HG02943 (cell line): ENCODE data around the gene RUBCNL.

ENCODE experiments used
- ATAC-seq: cut with Tn5 transposase; IDR thresholded peaks from one replicate; pipeline ENCODE4 v1.9.1; 2021; ENCODE audit warnings: mild to moderate bottlenecking, low read depth, moderate library complexity; ENCODE audit not compliant: unreplicated experiment

RUBCNL gene

DNA sequence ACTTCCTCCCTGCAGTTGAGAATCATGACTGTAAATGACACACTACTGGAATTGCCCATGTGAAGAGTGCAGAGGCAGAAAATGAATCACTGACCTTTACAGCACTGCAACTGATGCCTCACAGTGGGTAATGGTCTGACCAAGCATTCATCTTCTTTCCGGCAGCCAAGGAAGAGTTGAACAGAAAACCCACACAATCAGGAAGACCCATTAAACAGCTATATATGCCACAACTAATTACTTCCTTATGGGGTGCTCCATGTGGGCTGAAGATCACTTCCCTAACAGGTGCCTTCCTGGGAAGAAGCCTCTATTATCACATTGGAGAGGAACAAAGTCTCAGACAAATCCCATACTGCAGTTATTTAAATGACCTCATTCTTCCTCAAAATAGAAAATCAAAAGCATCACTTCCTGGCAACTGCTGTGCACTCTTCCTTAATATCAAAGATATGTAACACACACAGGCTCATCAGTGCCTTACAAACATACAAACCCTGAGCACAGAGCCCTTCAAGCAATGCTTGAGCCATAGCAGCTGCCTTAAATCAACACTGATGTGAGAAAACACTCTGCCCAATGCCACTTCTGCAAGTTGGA is 45.8 kb downstream of the RUBCNL start:
- no peak for ATAC-seq

DNA sequence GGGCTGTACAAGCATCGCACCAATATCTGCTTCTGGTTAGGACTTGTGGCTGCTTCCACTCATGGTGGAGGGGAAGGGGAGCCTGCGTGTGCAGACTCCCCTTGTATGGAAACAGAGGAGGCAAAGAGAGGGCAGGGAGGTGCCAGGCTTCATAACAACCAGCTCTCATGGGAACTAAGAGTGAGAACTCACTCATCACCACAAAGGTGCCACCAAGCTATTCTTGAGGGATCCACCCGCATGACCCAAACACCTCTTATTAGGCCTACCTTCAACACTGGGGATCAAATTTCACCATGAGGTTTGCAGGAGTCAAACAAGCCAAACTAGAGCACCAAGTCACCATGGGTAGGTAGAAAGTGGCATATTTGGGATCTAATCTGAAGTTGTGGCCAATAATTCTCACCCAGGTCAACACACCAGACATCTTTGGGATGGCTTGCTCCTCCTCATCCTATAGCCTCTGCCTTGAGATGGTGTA is 46.4 kb downstream of the RUBCNL start:
- ATAC-seq = no peak

DNA sequence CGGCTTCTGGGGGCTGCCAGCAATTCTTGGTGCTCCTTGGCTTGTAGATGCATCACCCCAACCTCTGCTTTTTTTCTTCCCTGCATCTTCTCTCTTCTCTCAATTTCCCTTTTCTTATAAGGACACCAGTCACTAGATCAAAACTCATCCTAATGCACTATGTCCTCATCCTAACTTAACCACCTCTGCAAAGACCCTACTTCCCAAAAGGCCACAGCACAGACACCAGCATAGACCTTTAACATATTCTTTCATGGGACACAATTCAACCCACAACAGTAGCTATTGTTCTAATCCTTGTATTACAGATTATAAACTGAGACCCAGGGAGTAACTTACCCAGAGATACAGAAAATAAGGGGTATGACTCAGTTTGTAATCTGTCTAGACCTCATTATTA is 47.0 kb downstream of the RUBCNL start:
- no peak for ATAC-seq

DNA sequence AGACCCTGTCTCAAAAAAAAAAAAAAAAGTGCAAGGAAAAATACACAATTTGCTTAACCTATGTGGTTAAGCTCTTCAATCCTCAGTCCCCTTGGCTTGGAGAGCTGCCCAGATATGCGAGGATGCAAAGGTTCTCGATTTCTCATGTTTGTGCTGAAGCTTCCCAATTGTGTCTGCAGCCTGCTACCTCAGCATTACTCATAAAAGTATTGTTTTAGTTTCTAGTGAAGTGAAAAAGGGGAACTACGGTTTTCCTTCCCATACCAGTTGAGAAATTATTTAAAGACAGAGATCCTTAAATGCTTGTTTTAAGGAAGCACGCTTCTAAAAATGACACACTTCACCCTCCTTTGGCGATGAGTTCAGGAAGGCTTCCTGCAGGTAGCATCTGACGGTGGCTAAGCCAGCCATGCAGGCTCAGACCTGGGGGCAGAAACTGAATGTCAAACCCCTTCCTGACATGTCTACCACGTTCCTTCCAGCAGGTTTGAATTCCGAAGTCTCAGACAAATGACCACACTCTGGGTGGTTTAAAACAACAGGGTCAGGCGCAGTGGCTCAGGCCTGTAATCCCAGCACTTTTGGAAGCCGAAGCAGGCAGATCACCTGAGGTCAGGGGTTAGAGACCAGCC is 47.9 kb downstream of the RUBCNL start:
- no peak for ATAC-seq

DNA sequence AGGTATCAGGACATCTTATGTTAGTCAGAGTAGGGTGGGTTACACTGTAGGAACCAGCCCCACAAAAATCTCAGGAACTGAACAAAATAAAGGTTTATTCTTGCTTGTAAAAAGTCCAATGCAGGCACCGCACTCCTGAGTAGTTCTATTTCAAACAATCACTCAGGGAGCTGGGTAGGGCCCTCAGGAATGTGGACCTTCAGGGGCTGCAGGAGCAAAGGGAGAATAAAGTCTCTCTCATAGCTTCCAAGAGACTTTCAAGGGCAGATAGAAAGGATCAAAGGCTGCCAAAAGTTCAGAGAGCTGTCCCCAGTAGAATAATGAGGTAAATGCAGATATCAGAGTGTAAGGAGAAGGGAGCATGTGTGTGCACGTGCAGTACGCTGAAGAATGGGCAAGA is 49.4 kb downstream of the RUBCNL start:
- ATAC-seq = no peak

- no peak for ATAC-seq
Measured at GRCh38 chr13:46334035-46334822, 52.8 kb downstream of the RUBCNL start.

- no peak for ATAC-seq
Measured at GRCh38 chr13:46332772-46333171, 54.3 kb downstream of the RUBCNL start.

- ATAC-seq = no peak
Measured at GRCh38 chr13:46329624-46330023, 57.4 kb downstream of the RUBCNL start.

GRCh38 chr13:46327246-46327645 is 59.8 kb downstream of the RUBCNL start:
- no peak for ATAC-seq

- no peak for ATAC-seq
Measured at GRCh38 chr13:46324976-46325375, 62.1 kb downstream of the RUBCNL start.

GRCh38 chr13:46321494-46322225 is 65.4 kb downstream of the RUBCNL start:
- no peak for ATAC-seq

GRCh38 chr13:46320821-46321220 is 66.2 kb downstream of the RUBCNL start:
- no peak for ATAC-seq

GRCh38 chr13:46320406-46320805 is 66.6 kb downstream of the RUBCNL start:
- no peak for ATAC-seq

GRCh38 chr13:46318986-46319385 is 68.1 kb downstream of the RUBCNL start:
- no peak for ATAC-seq

DNA sequence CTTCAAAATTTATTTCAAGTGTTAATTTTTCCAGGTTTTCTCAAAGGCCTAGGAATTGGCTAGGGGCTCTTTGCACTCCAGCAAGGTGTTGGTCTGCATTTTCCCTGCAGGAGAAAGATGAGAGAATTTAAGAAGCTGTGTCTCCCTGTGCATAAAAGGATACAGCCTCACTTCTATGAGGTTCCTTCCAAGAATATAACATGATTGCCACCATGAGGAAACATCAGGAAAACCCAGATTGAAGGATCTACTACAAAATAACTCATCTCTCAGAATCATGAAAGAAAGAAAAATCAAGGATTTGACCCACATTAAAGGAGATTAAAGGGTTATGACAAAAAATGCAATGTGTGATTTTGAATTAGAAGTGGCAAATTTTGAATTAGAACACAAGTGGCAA is 69.9 kb downstream of the RUBCNL start:
- ATAC-seq = no peak

DNA sequence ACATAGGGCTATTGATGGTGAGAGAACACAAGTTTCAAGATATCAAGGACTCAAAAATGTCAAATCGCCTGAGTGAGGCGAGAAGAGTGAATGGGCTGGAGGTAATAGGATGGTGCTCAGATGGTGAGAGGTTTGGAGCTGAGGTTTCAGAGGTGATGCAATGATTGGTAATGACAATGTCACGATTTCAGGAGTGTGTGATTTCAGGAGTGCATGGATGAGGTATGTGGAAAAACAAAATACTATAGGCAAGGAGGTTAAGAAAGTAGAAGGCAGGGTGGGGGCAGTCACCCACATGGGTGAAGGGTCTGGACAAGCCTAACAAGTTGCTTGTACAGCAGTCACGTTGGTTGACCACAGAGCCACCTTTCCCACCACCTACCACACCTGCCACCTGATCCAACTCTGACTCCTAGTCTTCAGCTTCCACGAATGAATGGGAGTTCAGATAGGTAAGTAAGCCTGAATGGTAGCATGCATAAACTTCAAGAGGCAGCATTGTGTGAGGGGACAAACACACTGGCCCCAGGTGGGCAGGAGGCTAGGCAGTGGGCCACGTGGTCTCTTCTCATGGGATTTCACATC is 71.5 kb downstream of the RUBCNL start:
- ATAC-seq = no peak

DNA sequence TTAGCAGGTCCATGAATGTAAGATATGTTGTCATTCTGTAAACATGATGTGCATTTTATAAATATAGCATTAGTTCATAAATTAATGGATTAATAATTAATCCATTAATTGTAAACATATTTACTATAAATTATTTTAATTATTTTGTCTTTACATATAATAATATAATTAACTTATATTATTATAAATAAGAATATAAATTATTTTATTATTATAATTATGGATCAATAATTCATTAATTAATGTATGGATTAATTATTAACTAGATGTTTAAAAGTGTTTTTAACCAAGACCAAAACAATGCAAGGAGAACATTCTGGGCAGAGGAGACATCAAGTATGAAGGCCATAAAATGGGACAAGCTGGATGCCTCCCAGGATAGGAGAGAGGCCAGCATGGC is 72.0 kb downstream of the RUBCNL start:
- ATAC-seq = no peak

GRCh38 chr13:46314587-46314986 is 72.5 kb downstream of the RUBCNL start:
- no peak for ATAC-seq

DNA sequence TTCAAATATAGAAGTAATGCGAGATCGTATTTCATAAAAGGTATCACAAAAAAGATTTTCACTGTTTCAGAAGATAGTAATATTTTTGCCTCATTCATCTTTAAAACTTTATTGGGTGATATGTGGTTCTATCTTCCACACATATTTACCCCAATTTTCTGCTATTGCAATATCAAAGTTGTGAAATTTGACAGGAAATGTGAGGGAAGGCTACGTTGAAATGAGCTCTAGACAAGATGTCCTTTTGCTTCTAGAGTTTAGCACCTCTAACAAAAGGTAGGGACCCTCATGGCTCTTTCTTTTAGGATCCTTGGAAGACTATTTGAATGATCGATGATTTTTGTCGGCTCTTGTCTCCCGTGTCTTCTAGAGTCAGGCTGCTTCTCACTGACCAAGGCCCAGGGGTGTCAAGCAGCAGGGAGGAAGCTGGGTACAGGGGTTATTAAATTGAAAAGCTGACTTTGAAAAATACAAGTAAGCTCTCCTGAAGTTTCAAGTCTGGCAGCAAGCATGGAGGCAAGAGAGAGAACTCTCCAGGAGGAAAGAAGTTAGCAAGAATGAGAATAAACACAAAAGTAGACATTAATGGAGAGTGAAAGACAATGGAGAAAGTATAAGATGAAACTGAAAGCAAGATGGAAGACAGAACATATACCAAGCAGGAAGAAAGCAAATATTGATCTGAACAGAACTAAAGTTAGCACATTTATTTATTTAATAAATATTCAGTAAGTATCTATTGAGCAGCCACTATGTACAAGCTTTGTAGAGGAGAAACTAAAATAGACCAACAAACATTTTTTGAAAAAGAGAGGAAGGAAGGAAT is 73.4 kb downstream of the RUBCNL start:
- ATAC-seq = no peak

DNA sequence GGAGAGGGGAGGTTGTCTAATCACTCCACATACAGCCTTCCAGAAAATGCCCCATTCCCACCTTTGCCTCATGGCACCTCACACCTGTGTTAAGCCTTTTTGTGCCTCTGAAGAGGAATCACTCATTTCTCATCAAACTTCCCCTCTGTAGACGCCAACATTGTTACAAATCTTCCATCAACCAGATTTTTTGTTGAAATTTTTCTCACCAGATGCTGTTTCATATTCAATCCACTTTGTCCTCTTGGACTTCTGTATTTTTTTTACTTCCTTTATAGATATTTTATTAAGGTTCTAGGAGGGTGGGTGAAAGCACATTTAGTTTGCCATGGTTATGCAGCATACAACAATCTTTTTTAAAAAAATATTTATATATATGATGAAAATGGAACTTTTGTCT is 74.0 kb downstream of the RUBCNL start:
- no peak for ATAC-seq
